GM23338 (cell line): ENCODE data around the gene NME4.
"Not testable (repeated sequence)": the region's sequence is repeated elsewhere in the genome, so short reads cannot be mapped to it uniquely, and the experiment has no call there.

Source experiments
- EZH2 ChIP-seq: fragments of 200-600 bp; sonication (generic); IDR thresholded peaks from one replicate; pipeline ENCODE4 v1.8.0; 2017; ENCODE audit warnings: antibody characterized with exemption, mild to moderate bottlenecking, low read depth; ENCODE audit not compliant: unreplicated experiment
- POLR2AphosphoS5 ChIP-seq: IDR thresholded peaks from 2 replicates; pipeline ENCODE4 v1.6.1; 2016; ENCODE audit warnings: antibody characterized with exemption, low read depth
- TF ChIP-seq, protein P1 (sequence below), 2 experiments: fragments of 200-600 bp in 1 of 2; sonication (generic) in 1 of 2; conservative IDR thresholded peaks; 2 replicates each; pipeline versions ENCODE4 v1.5.1 to v1.6.1; 2016 to 2017; ENCODE audit warnings: antibody characterized with exemption in 2 of 2, low read depth in 2 of 2, mild to moderate bottlenecking in 2 of 2, moderate library complexity in 1 of 2

DNA sequence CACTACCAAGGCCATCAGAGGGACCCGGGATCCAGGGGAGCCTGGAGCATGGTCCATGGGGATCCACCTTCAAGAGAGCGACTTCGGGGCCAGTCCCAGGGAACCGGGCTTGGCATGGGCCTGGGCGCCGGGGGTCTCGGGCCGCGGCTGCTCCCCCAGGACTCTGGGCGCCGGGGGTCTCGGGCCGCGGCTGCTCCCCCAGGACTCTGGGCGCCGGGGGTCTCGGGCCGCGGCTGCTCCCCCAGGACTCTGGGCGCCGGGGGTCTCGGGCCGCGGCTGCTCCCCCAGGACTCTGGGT is 34.3 kb upstream of the NME4 start:
- TF ChIP-seq, protein P1, sequence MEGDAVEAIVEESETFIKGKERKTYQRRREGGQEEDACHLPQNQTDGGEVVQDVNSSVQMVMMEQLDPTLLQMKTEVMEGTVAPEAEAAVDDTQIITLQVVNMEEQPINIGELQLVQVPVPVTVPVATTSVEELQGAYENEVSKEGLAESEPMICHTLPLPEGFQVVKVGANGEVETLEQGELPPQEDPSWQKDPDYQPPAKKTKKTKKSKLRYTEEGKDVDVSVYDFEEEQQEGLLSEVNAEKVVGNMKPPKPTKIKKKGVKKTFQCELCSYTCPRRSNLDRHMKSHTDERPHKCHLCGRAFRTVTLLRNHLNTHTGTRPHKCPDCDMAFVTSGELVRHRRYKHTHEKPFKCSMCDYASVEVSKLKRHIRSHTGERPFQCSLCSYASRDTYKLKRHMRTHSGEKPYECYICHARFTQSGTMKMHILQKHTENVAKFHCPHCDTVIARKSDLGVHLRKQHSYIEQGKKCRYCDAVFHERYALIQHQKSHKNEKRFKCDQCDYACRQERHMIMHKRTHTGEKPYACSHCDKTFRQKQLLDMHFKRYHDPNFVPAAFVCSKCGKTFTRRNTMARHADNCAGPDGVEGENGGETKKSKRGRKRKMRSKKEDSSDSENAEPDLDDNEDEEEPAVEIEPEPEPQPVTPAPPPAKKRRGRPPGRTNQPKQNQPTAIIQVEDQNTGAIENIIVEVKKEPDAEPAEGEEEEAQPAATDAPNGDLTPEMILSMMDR (conservative IDR thresholded peaks at IDR 0.05; ENCODE audit: low read depth in 2 of 2): not testable (repeated sequence)
- not testable (repeated sequence) for TF ChIP-seq EZH2, POLR2AphosphoS5
